AG04450 (cell line): ENCODE data around the gene KBTBD13. TPM values are rescaled to one million over a fixed set of nuclear protein-coding genes. Genes with fewer than 3 reads are reported as not detected.
"Not testable (repeated sequence)": the region's sequence is repeated elsewhere in the genome, so short reads cannot be mapped to it uniquely, and the experiment has no call there.

Experiments
- CTCF ChIA-PET: fragments of 300-600, 350-600 bp; formaldehyde crosslinking; extraction: SDS; loops from one replicate; lab custom pipeline; 2022; ENCODE audit warnings: antibody characterized with exemption, inconsistent platforms; lab: Charles Lee
- POLR2A ChIA-PET: fragments of 350-600 bp; formaldehyde crosslinking; extraction: SDS; loops from one replicate; lab custom pipeline; 2021; ENCODE audit warnings: antibody characterized with exemption, inconsistent platforms; lab: Yijun Ruan, JAX
- DNase-seq: peaks from one replicate; pipeline ENCODE4 v3.0.0-alpha.2; 2011; ENCODE audit warnings: low read depth, low spot score
- H3K27ac ChIP-seq: one replicate; pipeline ENCODE4 v1.5.1; 2012; ENCODE audit warnings: low read depth, low read length, control low read depth
- H3K27me3 ChIP-seq: one replicate; pipeline ENCODE4 v1.6.0; 2012; ENCODE audit warnings: low read length; ENCODE audit not compliant: control insufficient read depth, insufficient read depth
- H3K4me3 ChIP-seq: 2 replicates; pipeline ENCODE4 v1.5.1; 2011; ENCODE audit warnings: mild to moderate bottlenecking, low read depth, low read length, control low read depth
- H3K9me3 ChIP-seq: 2 replicates; pipeline ENCODE4 v1.5.1; 2012; ENCODE audit warnings: low read length; ENCODE audit not compliant: control insufficient read depth, insufficient read depth
- CTCF ChIP-seq: IDR thresholded peaks from 2 replicates; pipeline ENCODE4 v1.5.1; 2011; ENCODE audit warnings: low read depth, low read length, control low read depth, inconsistent platforms
- polyA plus RNA-seq: library from polyadenylated mRNA; depleted of rRNA; stranded (reverse); fragments of >200 nt; gene quantifications from 2 replicates; pipeline ENCODE4 v1.2.3, GENCODE V29; 2011

KBTBD13 gene
- polyA plus RNA-seq, 1 experiment: not detected

GRCh38 chr15:65092911-65093792 is 16.6 kb downstream of the KBTBD13 start:
- POLR2A ChIA-PET: no interaction called here

GRCh38 chr15:65093793-65094170 is 17.2 kb downstream of the KBTBD13 start:
- not testable (repeated sequence) for H3K9me3 ChIP-seq, H3K27me3 ChIP-seq, H3K27ac ChIP-seq, H3K4me3 ChIP-seq, DNase-seq
- CTCF ChIA-PET: interaction anchor here (1.4 kb wide), 1 partner anchor 60 kb away, joined by 6 read pairs; no protein-coding TSS in a partner anchor
- POLR2A ChIA-PET: interaction anchor here (0.6 kb wide), 1 partner anchor 25 kb away, joined by 3 read pairs; no protein-coding TSS in a partner anchor

More at GRCh38 chr15:65092911-65093792, 16.6 kb downstream of the KBTBD13 start:
- no peak for DNase-seq
- H3K4me3 ChIP-seq: no peak overlapping the region
- no peaks in the 10 kb centered on the region for H3K9me3 ChIP-seq
- CTCF ChIA-PET: interaction anchor here (0.6 to 3.0 kb wide), 3 partner anchors 8 to 59 kb away, joined by 4 to 17 read pairs (median 6); no protein-coding TSS in a partner anchor
- H3K27me3 ChIP-seq: peaks cover 3% of the 10 kb centered on the region
- TF ChIP-seq CTCF: no peak
- H3K27ac ChIP-seq: no peak overlapping the region

- Histone ChIP-seq H3K4me3 (no peak overlapping the region), H3K9me3 (no peaks in the 10 kb centered on the region), H3K27me3 (no peaks in the 10 kb centered on the region), H3K27ac (no peak overlapping the region)
- TF ChIP-seq CTCF: no peak
- no peak for DNase-seq
- CTCF ChIA-PET: interaction anchor here (1.2 to 1.4 kb wide), 2 partner anchors 8 to 60 kb away, joined by 3 to 6 read pairs; no protein-coding TSS in a partner anchor
- POLR2A ChIA-PET: interaction anchor here (0.6 kb wide), 2 partner anchors 25 to 46 kb away, joined by 3 to 8 read pairs; no protein-coding TSS in a partner anchor
These were observed 17.9 kb downstream of the KBTBD13 start for GRCh38 chr15:65094294-65094995.

GRCh38 chr15:65095011-65095746 is 18.6 kb downstream of the KBTBD13 start:
- no peak for TF ChIP-seq CTCF

GRCh38 chr15:65095747-65096104 is 19.2 kb downstream of the KBTBD13 start:
- Histone ChIP-seq H3K27ac (no peak overlapping the region), H3K4me3 (no peak overlapping the region), H3K27me3 (no peaks in the 10 kb centered on the region), H3K9me3 (no peaks in the 10 kb centered on the region)
- ChIA-PET CTCF (interaction anchor here (0.6 to 1.6 kb wide), 4 partner anchors 9 to 62 kb away, joined by 3 to 10 read pairs (median 4); no protein-coding TSS in a partner anchor), POLR2A (no interaction called here)
- no peak for DNase-seq
- TF ChIP-seq CTCF: no peak

More at GRCh38 chr15:65095011-65095746, 18.6 kb downstream of the KBTBD13 start:
- H3K9me3 ChIP-seq: no peaks in the 10 kb centered on the region
- no peaks in the 10 kb centered on the region for H3K27me3 ChIP-seq
- no peak overlapping the region for H3K4me3 ChIP-seq
- H3K27ac ChIP-seq: no peak overlapping the region
- CTCF ChIA-PET: interaction anchor here (0.6 to 1.6 kb wide), 4 partner anchors 9 to 61 kb away, joined by 3 to 10 read pairs (median 4); no protein-coding TSS in a partner anchor
- no peak for DNase-seq
- POLR2A ChIA-PET: no interaction called here
